Smooth muscle cell (in vitro differentiated cells): ENCODE data around the gene ORAI3. TPM values are rescaled to one million over a fixed set of nuclear protein-coding genes. Genes with fewer than 3 reads are reported as not detected.
A peak's percentile ranks its signal among the peaks of the same experiment; 100 is the strongest.

Source experiments
- DNase-seq: peaks from one replicate; lab custom pipeline; 2025; ENCODE audit not compliant: unreplicated experiment; lab: John Stamatoyannopoulos, UW
- H2AFZ ChIP-seq: fragments of 200-600 bp; sonication (generic); 2 replicates; pipeline ENCODE4 v1.6.0; 2016; ENCODE audit warnings: antibody characterized with exemption, low read depth, mild to moderate bottlenecking
- H3F3A ChIP-seq: fragments of 200-600 bp; sonication (generic); 2 replicates; pipeline ENCODE4 v1.6.0; 2017; ENCODE audit warnings: antibody characterized with exemption, low read depth
- H3K27ac ChIP-seq: fragments of 200-600 bp; sonication (generic); 2 replicates; pipeline ENCODE4 v1.5.1; 2016; ENCODE audit warnings: low read depth, mild to moderate bottlenecking
- H3K27me3 ChIP-seq: fragments of 200-600 bp; sonication (generic); 2 replicates; pipeline ENCODE4 v1.6.1; 2016; ENCODE audit warnings: low read depth, mild to moderate bottlenecking
- H3K36me3 ChIP-seq: fragments of 200-600 bp; sonication (generic); 2 replicates; pipeline ENCODE4 v1.5.1; 2016; ENCODE audit warnings: low read depth
- H3K4me1 ChIP-seq: fragments of 200-600 bp; sonication (generic); 2 replicates; pipeline ENCODE4 v1.5.1; 2016; ENCODE audit warnings: low read depth
- H3K4me2 ChIP-seq: fragments of 200-600 bp; sonication (generic); 2 replicates; pipeline ENCODE4 v1.6.0; 2016; ENCODE audit warnings: mild to moderate bottlenecking
- H3K4me3 ChIP-seq: fragments of 200-600 bp; sonication (generic); 2 replicates; pipeline ENCODE4 v1.5.1; 2016; ENCODE audit warnings: mild to moderate bottlenecking
- H3K79me2 ChIP-seq: fragments of 200-600 bp; sonication (generic); 2 replicates; pipeline ENCODE4 v1.6.0; 2016; ENCODE audit warnings: low read depth, mild to moderate bottlenecking
- H3K9ac ChIP-seq: fragments of 200-600 bp; sonication (generic); 2 replicates; pipeline ENCODE4 v1.6.0; 2016; ENCODE audit warnings: low read depth
- H3K9me3 ChIP-seq: fragments of 200-600 bp; sonication (generic); replicated peaks from 2 replicates; pipeline ENCODE4 v1.5.1; 2016; ENCODE audit warnings: low read depth
- H4K20me1 ChIP-seq: fragments of 200-600 bp; sonication (generic); 2 replicates; pipeline ENCODE4 v1.6.0; 2016; ENCODE audit warnings: low read depth
- CTCF ChIP-seq: fragments of 200-600 bp; sonication (generic); IDR thresholded peaks from 2 replicates; pipeline ENCODE4 v1.5.1; 2017; ENCODE audit warnings: borderline replicate concordance, mild to moderate bottlenecking, antibody characterized with exemption; ENCODE audit not compliant: insufficient read depth, poor library complexity, severe bottlenecking
- WGBS: methylation state at CpG from one replicate; pipeline ENCODE4 v1.1.7; 2016; ENCODE audit warnings: low lambda C conversion rate; 5-methylcytosine and 5-hydroxymethylcytosine counted together
- polyA plus RNA-seq: library from polyadenylated mRNA; unstranded; fragments of >200 nt; fragmentation: Nextera tagmentation; extraction: Ambion mirVana; gene quantifications from 2 replicates; pipeline ENCODE4 v1.2.1, GENCODE V29; 2016
- total RNA-seq: library from RNA; depleted of rRNA; stranded (reverse); fragments of >200 nt; gene quantifications from 2 replicates; pipeline ENCODE4 v1.2.3, GENCODE V29; 2014

ORAI3 gene
- total and polyA plus RNA-seq, 2 experiments from 2014 or later, result 34.9 to 39.4 TPM

GRCh38 chr16:30983289-30983889 lies 34.5 kb downstream of the ORAI3 start:
- Histone ChIP-seq H3K36me3 (no peaks in the 10 kb centered on the region), H3K4me2 (no peak overlapping the region), H3K9me3 (no peaks in the 10 kb centered on the region), H3K27ac (no peak overlapping the region), H4K20me1 (peaks cover 3% of the 10 kb centered on the region), H3K4me3 (no peak overlapping the region), H2AFZ (no peak overlapping the region), H3K4me1 (peaks cover 5% of the 10 kb centered on the region), H3F3A (no peaks in the 10 kb centered on the region), H3K79me2 (no peaks in the 10 kb centered on the region), H3K27me3 (no peaks in the 10 kb centered on the region), H3K9ac (no peak overlapping the region)
- no peak for DNase-seq
- TF ChIP-seq CTCF, result no peak
- WGBS, result 91% methylated on average over 18 of the region's 25 CpGs

DNA sequence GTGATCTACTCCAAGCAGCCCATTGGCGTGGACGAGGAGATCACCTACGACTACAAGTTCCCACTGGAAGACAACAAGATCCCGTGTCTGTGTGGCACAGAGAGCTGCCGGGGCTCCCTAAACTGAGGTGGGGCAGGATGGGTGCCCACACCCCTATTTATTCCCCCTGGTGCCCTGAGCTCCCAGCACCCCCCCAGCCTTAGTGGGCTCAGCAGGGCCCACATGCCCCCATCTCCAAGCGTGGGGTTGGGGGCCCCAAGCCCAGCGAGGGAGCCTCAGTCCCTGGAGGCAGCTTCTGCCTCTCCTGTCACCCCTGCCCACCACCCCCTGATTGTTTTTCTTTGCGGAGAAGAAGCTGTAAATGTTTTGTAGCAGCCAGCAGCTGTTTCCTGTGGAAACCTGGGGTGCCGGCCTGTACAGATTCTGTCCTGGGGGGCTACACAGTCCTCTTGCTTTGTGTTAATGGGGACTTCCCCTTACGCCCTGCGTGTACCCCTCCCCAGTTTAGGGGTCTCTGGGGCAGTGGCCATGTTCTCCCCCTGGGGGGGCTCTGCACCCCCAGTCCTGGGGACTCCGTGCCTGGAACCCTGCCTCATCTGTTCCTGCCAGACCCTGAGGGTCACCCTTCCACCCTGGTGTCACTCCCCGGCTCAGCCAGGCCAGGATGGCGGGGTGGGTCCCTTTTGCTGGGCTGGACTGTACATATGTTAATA lies 35.2 kb downstream of the ORAI3 start:
- 95% methylated on average over 14 of the region's 14 CpGs for WGBS

GRCh38 chr16:30984669-30985400 lies 36.0 kb downstream of the ORAI3 start, which contains the start of gene HSD3B7:
Gene HSD3B7, plus strand, starts transcription at chr16:30985207. Its CDS starts 452 bp downstream, at chr16:30985659.
- Histone ChIP-seq H3K36me3 (no peaks in the 10 kb centered on the region), H3K4me1 (peaks cover 5% of the 10 kb centered on the region), H2AFZ (no peak within 1 kb of the TSS), H4K20me1 (no peaks in the 10 kb centered on the region), H3K4me3 (peak within 1 kb of the TSS; percentile 43), H3K79me2 (no peaks in the 10 kb centered on the region), H3K9me3 (no peaks in the 10 kb centered on the region), H3F3A (no peaks in the 10 kb centered on the region), H3K4me2 (peak within 1 kb of the TSS; percentile 86), H3K9ac (no peak within 1 kb of the TSS), H3K27me3 (no peaks in the 10 kb centered on the region), H3K27ac (no peak within 1 kb of the TSS)
- peak; percentile 95 for TF ChIP-seq CTCF
- peak; percentile 60 for DNase-seq
- WGBS, result 35% methylated on average over 22 of the region's 24 CpGs

More for the DNA sequence above, 35.2 kb downstream of the ORAI3 start:
- Histone ChIP-seq H3K27me3 (no peaks in the 10 kb centered on the region), H4K20me1 (no peaks in the 10 kb centered on the region), H3K4me3 (no peak overlapping the region), H3K9ac (no peak overlapping the region), H3K9me3 (no peaks in the 10 kb centered on the region), H3K36me3 (no peaks in the 10 kb centered on the region), H3K4me2 (no peak overlapping the region), H3F3A (no peaks in the 10 kb centered on the region), H3K79me2 (no peaks in the 10 kb centered on the region), H2AFZ (no peak overlapping the region), H3K27ac (no peak overlapping the region), H3K4me1 (peaks cover 5% of the 10 kb centered on the region)
- no peak for TF ChIP-seq CTCF
- DNase-seq, result no peak
